DMS53 treated with DMSO at 0.1 percent for 48 hours (cell line): ENCODE measurements around the gene SCUBE2.

Experiments used
- DNase-seq: peaks from one replicate; lab custom pipeline; 2025; ENCODE audit not compliant: unreplicated experiment; lab: John Stamatoyannopoulos, UW

SCUBE2 gene

GRCh38 chr11:9076046-9076445, 15.4 kb downstream of the SCUBE2 start:
- no peak for DNase-seq

- no peak for DNase-seq
Measured at GRCh38 chr11:9075556-9075955, 15.8 kb downstream of the SCUBE2 start.

GRCh38 chr11:9074338-9075029, 16.9 kb downstream of the SCUBE2 start:
- DNase-seq = no peak

- DNase-seq = no peak
Measured at GRCh38 chr11:9073466-9074225, 17.8 kb downstream of the SCUBE2 start.

- DNase-seq = no peak
Measured at GRCh38 chr11:9072626-9073176, 18.7 kb downstream of the SCUBE2 start.

GRCh38 chr11:9071692-9072091, 19.7 kb downstream of the SCUBE2 start:
- DNase-seq = no peak

- no peak for DNase-seq
Measured at GRCh38 chr11:9070749-9071491, 20.5 kb downstream of the SCUBE2 start.

- no peak for DNase-seq
Measured at GRCh38 chr11:9069862-9070470, 21.4 kb downstream of the SCUBE2 start.

- no peak for DNase-seq
Measured at GRCh38 chr11:9069256-9069655, 22.1 kb downstream of the SCUBE2 start.

- no peak for DNase-seq
Measured at GRCh38 chr11:9066433-9066925, 24.9 kb downstream of the SCUBE2 start.

- DNase-seq = no peak
Measured at GRCh38 chr11:9065607-9066432, 25.6 kb downstream of the SCUBE2 start.

GRCh38 chr11:9061807-9062206, 29.6 kb downstream of the SCUBE2 start:
- DNase-seq = no peak

- DNase-seq = no peak
Measured at GRCh38 chr11:9060700-9061111, 30.7 kb downstream of the SCUBE2 start.

- DNase-seq = no peak
Measured at GRCh38 chr11:9059406-9059805, 32.0 kb downstream of the SCUBE2 start.

- no peak for DNase-seq
Measured at GRCh38 chr11:9057888-9058287, 33.5 kb downstream of the SCUBE2 start.

GRCh38 chr11:9057007-9057406, 34.4 kb downstream of the SCUBE2 start:
- DNase-seq = no peak

- DNase-seq = no peak
Measured at GRCh38 chr11:9056467-9056866, 34.9 kb downstream of the SCUBE2 start.

GRCh38 chr11:9053316-9054035, 37.9 kb downstream of the SCUBE2 start:
- no peak for DNase-seq

- DNase-seq = no peak
Measured at GRCh38 chr11:9052316-9052715, 39.1 kb downstream of the SCUBE2 start.
